GM18511 (cell line): Measurements from ENCODE around the gene PPARG.
"Not testable (repeated sequence)": the region's sequence is repeated elsewhere in the genome, so short reads cannot be mapped to it uniquely, and the experiment has no call there.

Experiments
- ATAC-seq: cut with Tn5 transposase; IDR thresholded peaks from one replicate; pipeline ENCODE4 v1.9.1; 2021; ENCODE audit warnings: mild to moderate bottlenecking, moderate library complexity; ENCODE audit not compliant: unreplicated experiment

The PPARG gene

DNA sequence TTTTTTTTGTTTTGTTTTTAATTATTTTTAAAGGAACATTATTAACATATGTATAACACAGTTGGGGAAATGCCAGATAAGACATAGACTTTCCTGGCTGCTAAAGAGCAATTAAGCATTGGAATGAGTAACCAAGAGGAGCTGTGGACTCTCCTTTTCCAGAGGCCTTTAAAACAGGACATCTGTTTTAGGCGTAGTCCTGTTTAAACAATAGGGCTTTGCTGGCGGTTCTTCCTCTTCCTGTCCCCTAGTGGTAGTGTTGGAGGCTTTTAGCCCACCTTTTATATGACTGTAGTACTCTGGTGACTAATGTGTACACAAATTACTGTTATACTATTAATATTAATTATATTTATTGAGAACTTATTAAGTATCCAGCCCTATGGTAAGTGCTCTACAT, 81.9 kb downstream of the PPARG start:
- ATAC-seq = no peak

DNA sequence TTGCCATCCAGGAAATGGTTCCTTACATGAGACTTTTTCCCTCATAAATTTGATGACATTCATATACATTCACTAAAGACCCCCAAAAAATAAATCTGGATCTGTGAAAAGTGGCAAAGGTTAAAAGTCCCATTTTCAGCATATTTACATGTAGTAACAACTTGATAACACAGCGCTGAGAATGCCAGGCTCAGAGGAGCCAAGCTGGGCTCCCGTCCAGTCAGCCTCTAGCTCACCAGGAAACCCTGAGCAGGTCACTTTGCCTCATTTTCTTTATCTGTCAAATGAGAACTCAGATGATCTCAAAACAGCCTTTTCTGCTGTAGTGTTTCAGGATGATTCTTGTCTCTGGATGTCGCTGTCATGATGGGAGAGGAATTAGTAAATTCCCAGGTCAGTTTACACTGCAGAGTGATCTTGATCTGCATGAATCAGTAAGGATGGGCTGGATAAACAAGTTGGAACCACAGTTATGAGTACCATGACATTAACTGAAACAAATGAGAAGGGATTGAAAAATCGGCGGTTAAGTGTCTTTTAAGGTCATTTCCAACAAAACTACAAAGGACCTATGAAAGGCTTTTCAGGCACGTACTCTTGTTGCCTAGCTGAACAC, 82.8 kb downstream of the PPARG start:
- no peak for ATAC-seq

DNA sequence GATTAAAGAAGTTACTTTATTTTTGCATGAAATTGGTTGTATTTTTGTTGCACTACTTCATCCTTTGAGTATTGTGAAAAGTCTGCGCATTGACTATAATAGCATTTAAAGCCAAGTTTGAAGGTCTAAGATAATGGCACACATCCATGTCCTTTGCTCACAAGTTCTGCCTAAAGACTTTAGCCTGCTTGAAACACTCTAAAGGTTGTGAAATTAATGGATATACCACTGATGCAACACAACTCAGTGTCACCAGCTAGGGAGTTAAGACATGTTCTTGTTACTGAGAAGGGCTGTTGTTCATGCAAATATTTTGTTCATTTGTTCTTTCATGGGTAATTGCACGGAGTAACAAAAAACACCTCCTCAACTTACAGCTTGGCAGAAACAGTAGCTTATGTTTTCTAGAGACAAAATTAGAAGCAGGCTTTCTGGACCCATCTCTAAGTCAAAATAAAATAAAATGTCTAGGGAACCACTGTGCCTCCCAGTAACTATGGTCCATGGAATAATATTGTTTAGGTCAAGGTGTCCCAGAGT, 83.9 kb downstream of the PPARG start:
- ATAC-seq = no peak

DNA sequence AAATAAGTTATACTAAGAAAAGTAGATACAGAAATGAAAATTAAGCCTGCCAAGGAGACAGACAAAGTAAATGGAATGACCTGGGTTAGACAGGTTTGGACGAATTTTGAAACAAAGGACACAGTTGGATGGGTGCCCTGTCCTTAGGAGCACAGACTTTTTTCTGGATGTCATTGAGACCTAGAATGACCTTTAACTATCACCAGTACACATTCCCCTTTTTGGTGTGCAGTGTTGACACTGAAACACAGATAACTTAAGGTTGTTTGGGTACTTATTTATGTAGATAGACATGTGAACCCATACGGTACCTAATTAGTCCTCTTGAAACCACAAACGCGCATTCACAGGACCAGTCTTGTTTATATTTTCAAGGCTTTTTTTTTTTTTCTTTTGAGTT, 86.7 kb downstream of the PPARG start:
- ATAC-seq = no peak

DNA sequence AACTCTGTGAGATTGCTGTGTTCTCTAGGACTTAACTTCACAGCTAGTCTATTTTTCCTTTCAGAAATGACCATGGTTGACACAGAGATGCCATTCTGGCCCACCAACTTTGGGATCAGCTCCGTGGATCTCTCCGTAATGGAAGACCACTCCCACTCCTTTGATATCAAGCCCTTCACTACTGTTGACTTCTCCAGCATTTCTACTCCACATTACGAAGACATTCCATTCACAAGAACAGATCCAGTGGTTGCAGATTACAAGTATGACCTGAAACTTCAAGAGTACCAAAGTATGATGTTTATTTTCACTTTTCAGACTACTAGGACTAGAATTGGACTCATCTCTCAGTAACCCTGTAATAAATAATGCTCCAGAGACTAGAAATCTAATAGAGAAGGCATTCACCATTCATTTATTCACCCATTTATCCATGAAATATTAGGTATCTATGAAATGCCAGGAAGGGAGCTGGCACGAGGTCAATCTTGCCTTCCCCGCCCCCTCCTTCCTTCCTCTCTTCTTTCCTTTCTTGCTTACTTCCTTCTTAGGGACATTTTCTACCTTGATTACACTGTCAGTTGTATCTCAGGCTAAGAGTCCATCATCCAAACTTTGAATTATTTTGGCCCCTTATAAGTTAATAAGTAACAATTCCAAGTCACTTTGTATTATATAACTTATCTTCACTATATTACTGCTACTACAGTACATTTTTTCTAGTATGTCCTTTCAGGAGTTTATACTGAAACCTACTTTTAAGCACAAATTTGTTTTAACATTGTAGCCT, 91.0 kb downstream of the PPARG start:
- ATAC-seq = no peak

DNA sequence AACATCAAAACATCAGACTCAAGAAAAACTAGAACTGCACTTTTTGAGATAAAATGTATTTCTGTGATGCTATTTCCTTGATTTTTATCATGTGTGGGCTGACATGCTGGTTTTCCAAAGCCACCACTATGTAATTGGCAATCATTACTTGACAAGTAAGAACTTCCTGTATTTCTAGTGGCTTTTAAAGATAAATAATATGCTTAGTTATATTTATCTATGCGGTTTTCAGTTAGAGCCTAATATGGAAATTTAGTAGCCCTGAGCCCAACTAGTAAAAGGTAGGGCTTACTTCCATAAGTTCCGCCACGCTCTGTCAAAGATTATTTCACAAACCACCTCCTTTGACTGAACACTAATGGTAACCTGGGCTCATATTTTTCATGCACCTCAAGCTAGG, 91.6 kb downstream of the PPARG start:
- no peak for ATAC-seq

DNA sequence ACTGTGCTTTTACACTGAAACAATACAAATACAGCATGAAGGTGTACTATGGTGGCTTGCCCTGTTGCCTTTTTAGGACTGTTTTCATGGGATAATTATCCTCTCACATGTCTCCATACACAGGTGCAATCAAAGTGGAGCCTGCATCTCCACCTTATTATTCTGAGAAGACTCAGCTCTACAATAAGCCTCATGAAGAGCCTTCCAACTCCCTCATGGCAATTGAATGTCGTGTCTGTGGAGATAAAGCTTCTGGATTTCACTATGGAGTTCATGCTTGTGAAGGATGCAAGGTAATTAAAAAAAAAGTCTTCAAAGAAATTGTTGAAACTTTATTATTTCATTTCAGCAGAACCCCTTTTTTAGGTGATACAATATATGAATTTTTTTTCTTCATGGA, 92.3 kb downstream of the PPARG start:
- no peak for ATAC-seq

DNA sequence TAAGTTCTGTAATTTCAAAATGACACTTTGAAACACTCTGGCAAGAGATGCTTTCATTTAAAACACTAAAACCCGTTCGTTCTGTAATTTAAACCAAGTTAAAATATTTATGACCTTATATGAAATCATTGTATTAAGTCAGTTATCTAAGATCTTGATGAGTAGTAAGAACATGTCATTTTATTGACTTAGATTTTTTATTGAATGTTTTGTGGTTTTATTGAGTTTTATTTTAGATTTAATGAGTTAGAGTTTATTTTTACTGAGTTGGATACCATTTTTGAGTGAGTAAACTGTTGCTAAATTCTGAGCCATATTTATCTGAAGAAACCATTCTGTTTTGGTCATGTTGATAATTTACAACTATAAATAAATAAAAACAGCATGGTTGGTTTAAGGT, 94.3 kb downstream of the PPARG start:
- no peak for ATAC-seq

DNA sequence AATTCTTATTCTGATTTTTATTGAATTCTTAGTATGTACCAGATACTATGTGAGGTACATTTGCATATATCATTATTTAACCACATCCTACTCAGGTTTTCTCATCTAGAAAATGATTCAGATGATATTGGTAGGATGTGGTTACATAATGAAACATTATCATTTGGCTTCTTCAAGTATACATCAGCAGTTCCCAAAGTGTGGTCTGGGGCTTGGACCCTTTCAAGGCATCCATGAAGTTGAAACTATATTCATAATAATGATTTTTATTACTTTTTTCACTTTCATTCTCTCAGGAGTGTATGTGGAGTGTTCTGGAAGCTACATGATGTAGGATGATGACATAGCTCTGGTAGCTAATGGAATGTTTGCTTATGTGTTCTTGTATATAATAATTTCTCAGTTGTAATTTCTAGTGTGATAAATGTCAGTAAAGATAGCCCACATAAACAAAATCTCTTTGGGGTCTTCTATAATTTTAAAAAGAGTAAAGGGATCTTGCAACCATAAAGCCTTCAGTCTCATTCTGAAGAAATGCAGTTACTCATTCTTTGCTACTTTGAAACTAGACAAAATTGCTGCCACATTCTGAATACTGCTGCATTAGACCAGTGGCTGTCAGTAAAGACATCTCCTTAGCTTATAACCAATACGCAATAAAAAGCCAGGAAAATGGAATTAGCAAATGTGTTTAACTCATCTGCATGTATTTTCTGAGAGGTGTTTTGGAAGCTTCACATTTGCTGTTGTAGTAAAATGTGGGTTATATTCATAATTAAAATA, 95.8 kb downstream of the PPARG start:
- no peak for ATAC-seq

DNA sequence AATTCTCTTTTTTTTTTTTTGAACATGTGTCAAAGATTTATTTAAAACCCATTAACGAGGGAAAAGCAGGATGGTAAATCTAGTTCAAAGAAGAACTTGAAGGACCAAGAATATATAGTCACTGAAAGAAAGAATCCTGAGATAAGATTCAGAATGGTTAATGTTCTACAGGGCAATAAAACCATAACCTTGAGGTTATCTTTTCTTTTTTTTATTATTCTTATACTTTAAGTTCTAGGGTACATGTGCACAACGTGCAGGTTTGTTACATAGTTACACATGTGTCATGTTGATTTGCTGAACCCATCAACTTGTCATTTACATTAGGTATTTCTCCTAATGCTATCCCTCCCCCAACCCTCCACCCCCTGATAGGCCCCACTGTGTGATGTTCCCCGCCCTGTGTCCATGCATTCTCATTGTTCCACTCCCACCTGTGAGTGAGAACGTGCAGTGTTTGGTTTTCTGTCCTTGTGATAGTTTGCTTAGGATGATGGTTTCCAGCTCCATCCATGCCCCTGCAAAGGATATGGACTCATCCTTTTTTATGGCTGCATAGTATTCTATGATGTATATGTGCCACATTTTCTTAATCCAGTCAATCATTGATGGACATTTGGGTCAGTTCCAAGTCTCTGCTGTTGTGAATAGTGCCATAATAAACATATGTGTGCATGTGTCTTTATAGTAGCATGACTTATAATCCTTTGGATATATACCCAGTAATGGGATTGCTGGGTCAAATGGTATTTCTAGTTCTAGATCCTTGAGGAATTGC, 97.8 kb downstream of the PPARG start:
- not testable (repeated sequence) for ATAC-seq

DNA sequence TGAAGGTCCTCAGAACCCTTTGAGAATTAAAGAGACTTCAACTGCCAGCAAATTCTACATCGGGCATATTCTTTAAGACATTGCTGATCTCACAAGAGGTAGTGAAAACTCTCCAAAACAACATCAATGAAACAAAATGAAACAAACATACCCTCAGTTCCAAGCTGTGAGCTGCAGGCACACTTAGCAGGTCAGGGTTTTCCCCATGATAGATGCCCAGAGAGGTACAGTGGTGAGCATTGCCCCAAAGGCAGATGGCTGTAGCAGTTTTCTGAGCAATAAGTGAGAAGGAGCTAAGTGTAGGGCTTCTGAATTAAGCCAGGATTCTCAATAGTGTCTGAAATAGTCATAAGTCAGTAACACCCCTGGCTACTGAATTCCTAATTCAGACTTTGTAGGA, 99.3 kb downstream of the PPARG start:
- no peak for ATAC-seq

DNA sequence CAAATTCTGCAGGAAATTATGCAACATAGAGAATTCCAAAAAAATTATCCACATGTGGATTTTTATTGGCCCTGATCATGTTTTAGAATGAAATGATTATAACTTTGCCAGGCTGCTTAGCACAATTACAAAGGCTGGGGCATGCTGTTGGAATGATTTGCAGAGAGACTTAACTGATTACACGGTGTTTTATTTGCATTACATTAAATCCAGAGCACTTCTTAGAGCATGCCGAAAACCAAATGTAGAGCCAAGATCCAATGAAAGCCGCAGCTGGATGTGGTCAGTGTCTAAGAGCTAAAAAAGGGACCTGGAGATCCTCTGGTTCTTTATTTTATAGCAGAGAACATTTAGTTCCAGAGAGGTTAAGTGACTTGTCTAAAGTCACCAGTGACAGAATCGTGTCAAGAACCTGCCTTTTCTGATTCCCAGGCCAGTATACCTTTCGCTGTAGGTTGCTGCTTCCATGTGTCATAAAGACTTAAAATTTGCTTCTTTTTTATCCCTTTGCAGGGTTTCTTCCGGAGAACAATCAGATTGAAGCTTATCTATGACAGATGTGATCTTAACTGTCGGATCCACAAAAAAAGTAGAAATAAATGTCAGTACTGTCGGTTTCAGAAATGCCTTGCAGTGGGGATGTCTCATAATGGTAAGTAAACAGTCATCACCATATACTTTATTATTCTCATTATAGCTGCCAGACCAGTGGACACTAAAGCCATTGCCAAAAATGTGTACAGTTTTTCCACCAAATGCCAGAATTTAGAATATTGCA, 103.4 kb downstream of the PPARG start:
- ATAC-seq = no peak

DNA sequence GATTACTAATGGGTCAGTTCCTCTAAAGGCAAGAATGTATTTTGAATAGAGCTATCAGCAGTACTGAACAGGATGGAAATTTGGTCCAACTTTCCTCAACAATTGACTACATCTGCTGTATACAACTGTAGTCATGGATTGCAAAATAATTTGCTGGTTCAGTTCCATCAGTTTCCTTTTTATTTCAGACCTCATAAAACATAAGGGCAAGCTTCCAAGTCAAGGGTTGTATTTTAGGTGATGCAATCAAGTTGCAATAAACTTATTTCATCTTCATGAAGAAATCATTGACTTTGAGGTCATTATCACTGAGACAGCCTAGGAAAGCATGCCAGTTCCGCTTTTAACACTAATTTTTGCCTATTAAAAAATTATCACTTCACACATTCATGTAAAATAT, 105.0 kb downstream of the PPARG start:
- no peak for ATAC-seq

DNA sequence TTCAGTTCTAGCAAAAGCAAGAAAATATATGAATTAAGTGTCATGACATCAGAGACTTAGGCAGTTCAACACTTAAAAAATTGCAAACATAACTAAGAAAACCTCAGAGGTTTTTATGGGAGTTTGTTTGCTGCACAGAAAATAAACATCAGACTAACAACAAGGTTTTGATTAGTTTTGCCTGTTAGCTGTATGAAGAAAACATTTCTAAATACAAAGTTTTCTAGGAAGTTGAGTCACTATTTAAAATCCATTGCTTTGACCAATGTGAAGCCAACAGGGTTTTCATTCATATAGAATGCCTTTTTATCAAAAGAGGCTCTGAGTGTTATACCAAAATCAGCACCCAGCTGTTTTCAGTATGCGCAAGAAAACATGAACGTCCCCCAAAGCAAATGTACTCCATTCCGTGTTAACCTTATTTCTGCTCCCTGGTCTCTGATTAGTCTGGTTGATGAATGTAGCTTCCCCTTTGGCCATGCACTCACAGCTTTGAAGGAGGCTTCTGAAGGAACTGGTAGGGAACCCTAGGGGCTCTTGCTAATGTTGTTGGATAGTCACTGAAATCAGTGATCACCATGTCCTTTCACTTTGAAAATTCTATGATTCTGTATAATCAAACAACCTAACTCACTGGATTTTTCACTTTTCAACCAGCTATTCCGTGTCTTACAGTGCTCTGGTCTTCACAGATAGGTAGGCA, 105.8 kb downstream of the PPARG start:
- peak; percentile 32 for ATAC-seq

DNA sequence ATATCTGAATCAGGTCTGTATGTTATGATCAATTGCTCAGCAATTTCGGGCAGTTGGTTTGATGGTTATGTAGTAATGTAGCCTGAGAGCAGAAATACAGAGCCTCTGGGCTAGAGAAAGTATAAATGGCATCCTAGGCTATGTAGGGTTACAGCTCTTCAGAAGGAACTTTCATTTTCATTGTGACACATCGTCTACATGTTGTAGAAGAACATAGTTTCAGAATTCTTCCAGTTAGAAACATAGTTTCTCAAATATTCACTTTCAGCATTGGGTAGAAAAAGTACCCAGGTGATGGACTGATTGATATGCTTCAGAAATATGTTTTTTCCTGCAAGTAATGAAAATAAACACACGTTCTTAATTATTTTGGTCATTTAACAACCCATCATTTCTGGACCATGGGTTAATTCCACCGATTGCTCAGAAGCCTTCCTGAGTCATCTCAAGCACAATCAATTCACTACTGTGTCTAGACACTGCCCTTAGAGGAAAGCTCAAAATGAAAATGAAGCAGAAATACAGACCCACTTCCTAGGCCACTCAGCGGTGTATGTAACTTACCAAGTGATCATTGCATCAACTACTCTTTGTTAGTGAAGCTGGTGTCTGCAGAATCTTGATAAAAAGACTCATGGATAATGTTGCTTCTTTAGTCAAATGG, 106.6 kb downstream of the PPARG start:
- peak; percentile 98 for ATAC-seq

DNA sequence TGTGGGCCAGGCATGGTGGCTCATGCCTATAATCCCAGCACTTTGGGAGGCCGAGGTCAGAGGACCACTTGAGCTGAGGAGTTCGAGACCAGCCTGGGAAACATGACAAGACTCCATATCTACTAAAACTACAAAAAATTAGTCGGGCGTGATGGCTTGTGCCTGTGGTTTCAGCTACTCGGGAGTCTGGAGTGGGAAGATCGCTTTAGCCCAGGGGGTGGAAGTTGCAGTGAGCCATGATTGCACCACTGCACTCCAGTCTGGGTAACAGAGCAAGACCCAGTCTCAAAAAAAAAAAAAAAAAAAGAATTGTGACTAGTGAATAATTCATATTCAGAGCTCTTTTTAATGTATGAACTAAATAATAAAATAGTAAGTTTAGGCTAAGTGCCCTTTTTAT, 107.6 kb downstream of the PPARG start:
- ATAC-seq = no peak

DNA sequence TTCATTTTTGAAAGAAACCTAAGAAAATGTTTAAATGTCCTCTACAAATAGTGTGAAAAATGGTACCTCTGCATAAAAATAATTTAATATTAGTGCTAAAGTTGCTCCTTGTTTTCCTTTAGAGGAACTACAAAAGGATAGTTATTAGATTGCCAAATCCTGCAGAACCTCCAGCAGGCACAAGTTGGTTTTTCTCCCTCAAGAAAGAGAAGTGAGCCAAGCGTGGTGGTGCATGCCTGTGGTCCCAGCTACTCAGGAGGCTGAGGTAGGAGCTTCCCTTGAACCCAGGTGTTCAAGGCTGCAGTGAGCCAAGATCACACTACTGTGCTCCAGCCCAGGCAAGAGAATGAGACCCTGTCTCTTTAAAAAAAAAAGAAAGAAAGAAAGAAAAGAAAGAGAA, 110.4 kb downstream of the PPARG start:
- no peak for ATAC-seq

DNA sequence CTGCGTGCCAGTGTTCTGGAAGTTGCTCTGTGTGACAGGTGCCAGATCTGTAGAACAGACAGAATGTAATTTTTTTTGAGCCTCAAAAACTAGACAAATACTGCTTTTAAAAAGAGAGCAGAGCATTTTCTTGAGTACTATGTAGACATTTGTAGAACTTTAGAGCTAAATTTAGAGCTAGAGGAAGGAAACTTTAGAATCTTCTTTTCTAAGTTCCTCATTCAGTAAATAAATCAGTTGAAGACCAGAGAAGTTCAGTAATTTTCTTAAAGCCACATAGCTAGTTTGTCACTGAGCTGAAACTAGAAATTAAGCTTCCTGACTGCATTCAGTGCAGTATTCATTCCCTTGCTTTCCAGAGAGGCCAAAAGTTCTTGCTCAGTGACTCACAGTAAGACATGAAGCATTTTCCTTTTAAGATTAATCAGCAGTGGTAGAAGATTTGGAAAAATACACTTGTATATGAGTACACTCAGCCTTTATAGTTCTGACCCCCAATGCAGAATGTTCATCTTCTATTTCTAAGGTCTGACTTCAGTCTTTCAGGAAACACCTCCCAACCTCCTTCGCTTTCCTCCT, 111.8 kb downstream of the PPARG start:
- ATAC-seq = no peak

DNA sequence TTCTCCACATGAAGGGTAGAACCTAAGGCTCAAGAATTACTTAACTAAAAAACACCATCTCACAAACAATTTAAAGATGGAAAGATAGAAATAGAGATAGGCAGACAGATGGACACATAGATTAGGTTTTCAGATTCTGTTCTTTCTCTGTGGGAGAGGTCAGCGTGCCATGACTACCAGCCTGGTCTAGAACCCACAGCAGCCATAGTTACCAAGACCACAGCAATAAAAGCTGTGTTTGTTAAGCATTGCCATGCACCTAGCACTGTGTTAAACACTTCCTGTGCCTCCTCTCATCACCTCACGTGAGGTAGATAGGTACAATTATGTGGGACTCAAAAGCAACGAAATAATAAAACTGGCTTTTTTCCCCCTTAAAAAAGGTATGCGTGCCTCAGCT, 112.3 kb downstream of the PPARG start:
- ATAC-seq = no peak
